Sigmoid colon (tissue), 7 donors: ENCODE measurements around the gene CDC42BPA. TPM values are rescaled to one million over a fixed set of nuclear protein-coding genes. Genes with fewer than 3 reads are reported as not detected.

ENCODE experiments used
- DNase-seq: peaks from one replicate; pipeline ENCODE4 v3.0.0-alpha.2; 2019
- H3K27ac ChIP-seq, 4 donors: fragments of 200-600 bp; sonication (generic); one replicate each; pipeline ENCODE4 v1.5.1; 2016 to 2019; ENCODE audit warnings: mild to moderate bottlenecking in 1 of 4
- H3K27me3 ChIP-seq, 3 donors: fragments of 200-600 bp; sonication (generic); one replicate each; pipeline ENCODE4 v1.5.1; 2019; ENCODE audit warnings: mild to moderate bottlenecking in 1 of 3
- H3K36me3 ChIP-seq, 4 donors: fragments of 200-600 bp; sonication (generic); one replicate each; pipeline ENCODE4 v1.5.1; 2016 to 2019
- H3K4me1 ChIP-seq, 4 donors: fragments of 200-600 bp; sonication (generic); one replicate each; pipeline ENCODE4 v1.5.1; 2017 to 2019
- H3K4me3 ChIP-seq, 4 donors: fragments of 200-600 bp; sonication (generic); one replicate each; pipeline ENCODE4 v1.5.1; 2017 to 2019; ENCODE audit warnings: mild to moderate bottlenecking in 2 of 4, moderate library complexity in 1 of 4
- H3K9me3 ChIP-seq, 4 donors: fragments of 200-600 bp in 3 of 4; sonication (generic) in 3 of 4; one replicate each; pipeline versions ENCODE4 v1.5.1 to v1.6.1; 2013 to 2019
- EP300 ChIP-seq, 4 donors: sonication (generic); formaldehyde crosslinking; IDR thresholded peaks; one replicate each; pipeline ENCODE4 v1.6.1; 2017; ENCODE audit warnings: antibody characterized with exemption in 4 of 4
- POLR2A ChIP-seq, 2 donors: fragments of 450-650 bp; IDR thresholded peaks; one replicate each; pipeline ENCODE4 v1.6.1; 2016; ENCODE audit warnings: antibody characterized with exemption in 2 of 2, mild to moderate bottlenecking in 2 of 2, moderate library complexity in 2 of 2
- POLR2AphosphoS5 ChIP-seq, 4 donors: sonication (generic); formaldehyde crosslinking; IDR thresholded peaks; one replicate each; pipeline ENCODE4 v1.6.1; 2017; ENCODE audit warnings: antibody characterized with exemption in 4 of 4
- WGBS, 2 donors: extraction: QIAGEN DNeasy Blood & Tissue Kit; methylation state at CpG; one replicate each; pipeline ENCODE4 v1.1.7; 2013; 5-methylcytosine and 5-hydroxymethylcytosine counted together
- intact Hi-C: fragments of 100-400 bp; cut with DNase I; formaldehyde crosslinking; loops from one replicate; pipeline ENCODE4 v1.15.1; 2023
- polyA plus RNA-seq, 3 donors: library from polyadenylated mRNA; stranded (reverse); fragments of 200-250 nt; gene quantifications; one replicate each; pipeline ENCODE4 v1.2.3, GENCODE V29; 2013
- total RNA-seq, 4 donors: library from RNA; depleted of rRNA; stranded (reverse); fragments of >200 nt; gene quantifications; one replicate each; pipeline ENCODE4 v1.1.0, GENCODE V29; 2016
- TF ChIP-seq, protein P1 (sequence below), 4 experiments: fragments of 450-650 bp in 3 of 4; fragments of 200-600 bp in 1 of 4; IDR thresholded peaks; one replicate each; pipeline ENCODE4 v1.5.1; 2016 to 2019; ENCODE audit warnings: antibody characterized with exemption in 4 of 4, mild to moderate bottlenecking in 3 of 4, moderate library complexity in 2 of 4
- donor health status: healthy with polysubstance abuse.
- donor health status: Bipolar disorder and iron deficiency.
- donor health status: healthy.

CDC42BPA gene
- total and polyA plus RNA-seq, 7 donors, result 8.4 to 93.6 (median 60.8) TPM

- H3K4me3 ChIP-seq, result no peak overlapping the region
- intact Hi-C loops, result no loop called here
- H3K27me3 ChIP-seq, result no peaks in the 10 kb centered on the region
- TF ChIP-seq POLR2AphosphoS5 (IDR thresholded peaks at IDR 0.05) (no peak), POLR2A (IDR thresholded peaks at IDR 0.05) (no peak), EP300 (IDR thresholded peaks at IDR 0.05) (no peak)
- TF ChIP-seq, protein P1, sequence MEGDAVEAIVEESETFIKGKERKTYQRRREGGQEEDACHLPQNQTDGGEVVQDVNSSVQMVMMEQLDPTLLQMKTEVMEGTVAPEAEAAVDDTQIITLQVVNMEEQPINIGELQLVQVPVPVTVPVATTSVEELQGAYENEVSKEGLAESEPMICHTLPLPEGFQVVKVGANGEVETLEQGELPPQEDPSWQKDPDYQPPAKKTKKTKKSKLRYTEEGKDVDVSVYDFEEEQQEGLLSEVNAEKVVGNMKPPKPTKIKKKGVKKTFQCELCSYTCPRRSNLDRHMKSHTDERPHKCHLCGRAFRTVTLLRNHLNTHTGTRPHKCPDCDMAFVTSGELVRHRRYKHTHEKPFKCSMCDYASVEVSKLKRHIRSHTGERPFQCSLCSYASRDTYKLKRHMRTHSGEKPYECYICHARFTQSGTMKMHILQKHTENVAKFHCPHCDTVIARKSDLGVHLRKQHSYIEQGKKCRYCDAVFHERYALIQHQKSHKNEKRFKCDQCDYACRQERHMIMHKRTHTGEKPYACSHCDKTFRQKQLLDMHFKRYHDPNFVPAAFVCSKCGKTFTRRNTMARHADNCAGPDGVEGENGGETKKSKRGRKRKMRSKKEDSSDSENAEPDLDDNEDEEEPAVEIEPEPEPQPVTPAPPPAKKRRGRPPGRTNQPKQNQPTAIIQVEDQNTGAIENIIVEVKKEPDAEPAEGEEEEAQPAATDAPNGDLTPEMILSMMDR (IDR thresholded peaks at IDR 0.05), result no peak
- H3K27ac ChIP-seq, result no peak overlapping the region
- H3K36me3 ChIP-seq, result no peaks in the 10 kb centered on the region
- H3K9me3 ChIP-seq, result no peaks in the 10 kb centered on the region
- WGBS, 2 donors, result 66 to 75% methylated on average over 2 of the region's 2 CpGs
- H3K4me1 ChIP-seq, result no peaks in the 10 kb centered on the region
- DNase-seq, result no peak
Measured at GRCh38 chr1:227364657-227365056, 46.4 kb upstream of the CDC42BPA start.

DNA sequence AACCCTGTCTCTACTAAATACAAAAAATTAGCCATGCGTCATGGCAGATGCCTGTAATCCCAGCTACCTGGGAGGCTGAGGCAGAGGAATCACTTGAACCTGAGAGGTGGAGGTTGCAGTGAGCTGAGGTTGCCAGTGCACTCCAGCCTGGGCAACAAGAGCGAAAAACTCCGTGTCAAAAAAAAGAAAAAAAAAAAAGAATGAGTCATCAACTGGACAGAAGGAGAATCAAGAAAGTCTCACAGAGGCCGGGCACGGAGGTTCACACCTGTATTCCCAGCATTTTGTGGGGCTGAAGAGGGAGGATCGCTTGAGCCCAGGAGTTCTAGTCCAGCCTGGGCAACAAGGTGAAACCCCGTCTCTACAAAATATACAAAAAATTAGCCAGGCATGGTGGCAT is 45.5 kb upstream of the CDC42BPA start:
- TF ChIP-seq, protein P1 (IDR thresholded peaks at IDR 0.05), result no peak
- H3K4me1 ChIP-seq, result no peaks in the 10 kb centered on the region
- H3K4me3 ChIP-seq, result no peak overlapping the region
- no peaks in the 10 kb centered on the region for H3K36me3 ChIP-seq
- no peaks in the 10 kb centered on the region for H3K9me3 ChIP-seq
- 93 to 95% methylated on average over 7 of the region's 7 CpGs for whole genome bisulfite sequencing, 2 donors
- H3K27me3 ChIP-seq, result no peaks in the 10 kb centered on the region
- DNase-seq, result no peak
- no peak overlapping the region for H3K27ac ChIP-seq
- intact Hi-C loops, result no loop called here

GRCh38 chr1:227362039-227362438 is 43.7 kb upstream of the CDC42BPA start:
- H3K4me3 ChIP-seq, result no peak overlapping the region
- TF ChIP-seq POLR2AphosphoS5 (IDR thresholded peaks at IDR 0.05), result no peak
- TF ChIP-seq, protein P1 (IDR thresholded peaks at IDR 0.05), result no peak
- TF ChIP-seq EP300 (IDR thresholded peaks at IDR 0.05), result no peak
- TF ChIP-seq POLR2A (IDR thresholded peaks at IDR 0.05), result no peak
- no peaks in the 10 kb centered on the region for H3K36me3 ChIP-seq
- H3K27me3 ChIP-seq, result no peaks in the 10 kb centered on the region
- DNase-seq, result no peak
- intact Hi-C loops, result no loop called here
- H3K27ac ChIP-seq, result no peak overlapping the region
- no peaks in the 10 kb centered on the region for H3K9me3 ChIP-seq
- 61 to 78% methylated on average over 1 of the region's 1 CpG for WGBS, 2 donors
- no peaks in the 10 kb centered on the region for H3K4me1 ChIP-seq

GRCh38 chr1:227357927-227358302 is 39.6 kb upstream of the CDC42BPA start:
- Histone ChIP-seq H3K27me3 (no peaks in the 10 kb centered on the region), H3K9me3 (no peaks in the 10 kb centered on the region), H3K4me3 (no peak overlapping the region), H3K27ac (peak overlapping the region in 1 of 4 donors; percentile 51), H3K36me3 (no peaks in the 10 kb centered on the region), H3K4me1 (no peaks in the 10 kb centered on the region)
- TF ChIP-seq POLR2A (IDR thresholded peaks at IDR 0.05), result no peak
- no peak for TF ChIP-seq POLR2AphosphoS5 (IDR thresholded peaks at IDR 0.05)
- intact Hi-C loops, result no loop called here
- 63 to 78% methylated on average over 6 of the region's 6 CpGs for WGBS, 2 donors
- DNase-seq, result no peak

GRCh38 chr1:227357171-227357926 is 39.1 kb upstream of the CDC42BPA start:
- Histone ChIP-seq H3K4me1 (no peaks in the 10 kb centered on the region), H3K36me3 (no peaks in the 10 kb centered on the region), H3K27ac (peak overlapping the region in 1 of 4 donors; percentile 51), H3K27me3 (no peaks in the 10 kb centered on the region), H3K9me3 (no peaks in the 10 kb centered on the region), H3K4me3 (no peak overlapping the region)
- TF ChIP-seq POLR2AphosphoS5 (IDR thresholded peaks at IDR 0.05), result peak in 2 of 4 donors; percentile 19 to 60
- no peak for TF ChIP-seq POLR2A (IDR thresholded peaks at IDR 0.05)
- whole genome bisulfite sequencing, 2 donors, result 31 to 60% methylated on average over 7 of the region's 7 CpGs
- intact Hi-C loops, result no loop called here
- peak; percentile 72 for DNase-seq
